GM18951 (cell line): ENCODE measurements around the gene ADAR.
"Not testable (repeated sequence)": the region's sequence is repeated elsewhere in the genome, so short reads cannot be mapped to it uniquely, and the experiment has no call there.

Source experiments
- POLR2A ChIP-seq: IDR thresholded peaks from 4 replicates; pipeline ENCODE4 v1.6.1; 2011; ENCODE audit warnings: mild to moderate bottlenecking; ENCODE audit not compliant: insufficient read length, insufficient read depth; ENCODE audit errors: extremely low read depth
- in situ Hi-C: fragments of 300-500 bp; cut with MboI; formaldehyde crosslinking; loops from one replicate; pipeline ENCODE4 v1.12.0; 2022; ENCODE audit warnings: low sequenced_read_pairs, mixed read lengths, inconsistent platforms; ENCODE audit not compliant: unreplicated experiment

Gene ADAR

GRCh38 chr1:154607609-154608396 lies at the start of gene ADAR:
Gene ADAR, minus strand, starts transcription at chr1:154608186. Its CDS starts 180 bp downstream, at chr1:154608006.
- peak; percentile 82 for TF ChIP-seq POLR2A
- in situ Hi-C loops, result no loop called here

GRCh38 chr1:154657556-154657955 lies 49.6 kb upstream of the ADAR start:
- in situ Hi-C loops, result no loop called here
- TF ChIP-seq POLR2A, result no peak

- in situ Hi-C loops, result no loop called here
- no peak for TF ChIP-seq POLR2A
These were observed 44.9 kb upstream of the ADAR start for GRCh38 chr1:154652893-154653292.

- in situ Hi-C loops, result not testable (repeated sequence)
These were observed 36.7 kb upstream of the ADAR start for GRCh38 chr1:154644724-154645123.

- no peak for TF ChIP-seq POLR2A
- in situ Hi-C loops, result no loop called here
These were observed 33.5 kb upstream of the ADAR start for GRCh38 chr1:154641534-154641933.

GRCh38 chr1:154639876-154640275 lies 31.9 kb upstream of the ADAR start:
- in situ Hi-C loops, result no loop called here
- TF ChIP-seq POLR2A, result no peak

- in situ Hi-C loops, result no loop called here
These were observed 27.2 kb upstream of the ADAR start for GRCh38 chr1:154635171-154635570.

GRCh38 chr1:154629675-154630073 lies 21.7 kb upstream of the ADAR start:
- in situ Hi-C loops, result no loop called here
- no peak for TF ChIP-seq POLR2A

More at GRCh38 chr1:154635171-154635570, 27.2 kb upstream of the ADAR start:
- TF ChIP-seq POLR2A, result no peak

- TF ChIP-seq POLR2A, result no peak
- in situ Hi-C loops, result no loop called here
These were observed 21.2 kb upstream of the ADAR start for GRCh38 chr1:154629061-154629674.

GRCh38 chr1:154628121-154628405 lies 20.1 kb upstream of the ADAR start:
- TF ChIP-seq POLR2A, result no peak
- in situ Hi-C loops, result no loop called here

- in situ Hi-C loops, result no loop called here
- peak; percentile 47 for TF ChIP-seq POLR2A
These were observed 19.5 kb upstream of the ADAR start for GRCh38 chr1:154627257-154628120.

- in situ Hi-C loops, result no loop called here
- no peak for TF ChIP-seq POLR2A
These were observed 18.7 kb upstream of the ADAR start for GRCh38 chr1:154626456-154627256.

GRCh38 chr1:154624746-154625643 lies 17.0 kb upstream of the ADAR start:
- TF ChIP-seq POLR2A, result no peak
- in situ Hi-C loops, result no loop called here
